Psoas muscle (tissue), 8 donors: ENCODE measurements around the gene TENT5A. TPM values are rescaled to one million over a fixed set of nuclear protein-coding genes. Genes with fewer than 3 reads are reported as not detected.

Experiments
- ATAC-seq, 4 donors: fragments of 200-7000 bp; cut with Tn5 transposase; one replicate each; pipeline ENCODE4 v1.9.1; 2020; ENCODE audit warnings: moderate library complexity in 3 of 4, mild to moderate bottlenecking in 2 of 4
- DNase-seq, 2 donors: peaks; one replicate each; pipeline ENCODE4 v3.0.0-alpha.2; 2020
- H3K27ac ChIP-seq: fragments of 200-600 bp; one replicate; pipeline ENCODE4 v1.8.0; 2022
- H3K27me3 ChIP-seq, 3 donors: fragments of 200-600 bp in 1 of 3; one replicate each; pipeline versions ENCODE4 v1.6.1 to v1.8.0; 2013 to 2022; ENCODE audit warnings: low read length in 2 of 3, mild to moderate bottlenecking in 2 of 3, moderate library complexity in 1 of 3; ENCODE audit not compliant: insufficient read depth in 3 of 3
- H3K36me3 ChIP-seq, 2 donors: fragments of 200-600 bp in 1 of 2; one replicate each; pipeline versions ENCODE4 v1.6.1 to v1.8.0; 2013 to 2022; ENCODE audit warnings: low read depth in 1 of 2, mild to moderate bottlenecking in 1 of 2, moderate library complexity in 1 of 2; ENCODE audit not compliant: insufficient read depth in 1 of 2
- H3K4me1 ChIP-seq: fragments of 200-600 bp; one replicate; pipeline ENCODE4 v1.8.0; 2022
- H3K4me3 ChIP-seq: fragments of 200-600 bp; one replicate; pipeline ENCODE4 v1.8.0; 2022; ENCODE audit warnings: mild to moderate bottlenecking
- H3K9me3 ChIP-seq: fragments of 200-600 bp; one replicate; pipeline ENCODE4 v1.8.0; 2022
- CTCF ChIP-seq: fragments of 200-600 bp; IDR thresholded peaks from one replicate; pipeline ENCODE4 v1.8.0; 2022; ENCODE audit warnings: antibody characterized with exemption
- WGBS, 3 donors: extraction: QIAGEN DNeasy Blood & Tissue Kit; methylation state at CpG; one replicate each; pipeline versions ENCODE4 v1.1.6 to v1.1.7; 2013; 5-methylcytosine and 5-hydroxymethylcytosine counted together
- intact Hi-C, 2 donors: fragments of 100-400 bp; cut with DNase I; formaldehyde crosslinking; loops; one replicate each; pipeline versions ENCODE4 v1.11.0 to v1.14.2; 2022
- long read RNA-seq, 2 donors: library from polyadenylated mRNA; unstranded; transcript quantifications; one replicate each; pipeline ENCODE4 v2.0.0, GENCODE V29; 2021
- polyA plus RNA-seq, 3 donors: library from polyadenylated mRNA; stranded (reverse); fragments of 200-250 nt; gene quantifications; one replicate each; pipeline ENCODE4 v1.2.3, GENCODE V29; 2013
- total RNA-seq, 4 donors: library from RNA; stranded (reverse); fragmentation: NEBNext Ultra II Directional in 2 of 4; extraction: Animal tissue kit (Norgen Biotek cat#: 25700) in 2 of 4; gene quantifications; one replicate each; pipeline versions ENCODE4 v1.2.1 to v1.2.4, GENCODE V29; 2021 to 2023
- donor health status: healthy with polysubstance abuse.
- donor health status: DM: no; HTN: no; CAD: no; lungs with moderate emphysema.
- donor health status: Bipolar disorder and iron deficiency.
- donor health status: healthy.
- donor health status: DM: yes; HTN: yes; CAD: no.
- donor health status: DM: no; HTN: no; CAD: no.
- donor health status: DM: no; HTN: no; CAD: no.
- donor health status: DM: yes; HTN: yes; CAD: no.

TENT5A gene
- total RNA-seq (1 to 10 TPM; 2.1 to 4.3 (median 2.6) TPM), polyA plus RNA-seq (1 to 10 TPM in 1 of 3 donors, under 1 TPM in 2; 0.94 to 1.8 (median 0.99) TPM)
- long read RNA-seq, donor 1, full-length matches to known transcripts = 1 of 1 reads
- long read RNA-seq, donor 1, partial matches to known transcripts = 0 of 1 reads
- long read RNA-seq, donor 1, other reads (novel, unspliced or antisense) = 0 of 1 reads
- long read RNA-seq, donor 2, full-length matches to known transcripts = 3 of 5 reads
- long read RNA-seq, donor 2, partial matches to known transcripts = 1 of 5 reads
- long read RNA-seq, donor 2, other reads (novel, unspliced or antisense) = 1 of 5 reads

DNA sequence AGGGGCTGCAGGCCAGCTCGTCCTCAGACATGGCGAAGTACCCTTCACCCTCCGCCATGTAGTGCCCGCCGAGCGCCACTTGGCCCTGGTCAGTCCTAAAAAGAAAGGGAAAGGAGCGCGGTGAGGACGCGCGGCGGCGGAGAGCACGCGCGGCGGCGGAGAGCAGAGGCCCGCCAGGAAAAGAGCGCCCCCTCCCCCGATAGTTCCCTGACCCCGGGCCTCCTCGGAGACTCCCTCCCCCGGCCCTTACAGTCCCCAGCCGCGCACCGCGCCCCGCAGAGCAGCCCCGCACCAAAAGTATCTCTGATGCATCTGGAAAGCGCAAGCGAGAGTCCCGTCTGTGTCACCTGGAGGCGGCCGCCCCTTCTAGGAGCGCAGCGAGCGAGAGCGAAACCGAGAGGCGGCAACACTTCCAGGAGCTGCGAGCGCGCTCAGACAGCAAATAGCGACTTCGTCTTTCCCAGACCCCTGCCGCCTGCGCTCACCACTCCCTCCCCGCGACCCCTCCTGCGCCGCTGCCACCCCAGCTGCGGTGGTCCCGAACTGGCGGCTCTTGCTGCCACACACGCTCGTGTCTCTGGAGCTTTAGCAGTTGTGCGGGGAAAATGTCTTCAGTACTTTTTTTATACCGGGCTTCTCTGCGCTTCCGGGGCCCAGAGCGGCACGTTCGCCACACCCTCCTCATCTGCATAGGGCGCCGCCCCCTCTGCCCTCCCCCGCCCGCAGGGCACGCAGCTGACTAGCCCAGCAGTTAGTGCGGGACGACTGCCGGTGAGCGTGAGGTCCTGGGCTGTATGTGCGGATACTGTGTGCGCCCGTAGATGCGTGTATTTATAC, at the start of gene TENT5A:
Gene TENT5A (minus strand): TSS at position 598 of the 837 bp plus-strand sequence. CDS start 540 bp downstream, at position 58.
- Histone ChIP-seq H3K4me3 (peak within 1 kb of the TSS; percentile 75), H3K27ac (peak within 1 kb of the TSS; percentile 88), H3K4me1 (peaks cover 22% of the 10 kb centered on the region), H3K27me3 (no peaks in the 10 kb centered on the region), H3K36me3 (no peaks in the 10 kb centered on the region), H3K9me3 (no peaks in the 10 kb centered on the region)
- TF ChIP-seq CTCF = peak; percentile 7
- peak; percentile 88 to 90 (median 90) for ATAC-seq
- peak; percentile 93 to 95 for DNase-seq
- intact Hi-C loops = loop anchor here (5.0 to 10.0 kb wide), 3 partner anchors 55 to 1538 kb away; no protein-coding TSS in a partner anchor
- WGBS, 3 donors = 0 to 1% (median 0%) methylated on average over 53 to 77 of the region's 77 CpGs

DNA sequence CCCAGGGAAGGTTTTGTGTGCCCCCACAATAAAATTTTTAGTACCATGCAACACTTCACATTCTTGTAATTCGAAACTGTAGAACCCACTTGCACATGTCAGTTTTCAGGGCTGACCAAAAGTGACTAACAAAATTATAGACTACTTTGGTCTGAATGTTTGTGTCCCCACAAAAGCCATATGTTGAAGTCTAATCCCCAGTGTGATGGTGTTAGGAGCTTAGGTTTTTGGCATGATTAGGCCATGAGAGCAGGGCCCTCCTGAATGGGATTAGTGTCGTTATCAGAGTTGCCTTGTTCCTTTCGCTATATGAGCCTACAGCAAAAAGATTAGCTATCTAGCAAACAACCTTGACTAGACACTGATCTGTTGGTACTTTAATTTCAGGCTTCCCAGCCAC, 49.0 kb upstream of the TENT5A start:
- intact Hi-C loops = no loop called here
- Histone ChIP-seq H3K9me3 (no peaks in the 10 kb centered on the region), H3K27ac (no peak overlapping the region), H3K36me3 (no peaks in the 10 kb centered on the region), H3K4me1 (no peaks in the 10 kb centered on the region), H3K4me3 (no peak overlapping the region), H3K27me3 (no peaks in the 10 kb centered on the region)
- no peak for TF ChIP-seq CTCF
- no peak for DNase-seq
- no peak for ATAC-seq
- 84 to 92% (median 91%) methylated on average over 3 of the region's 3 CpGs for WGBS, 3 donors

GRCh38 chr6:81800666-81801065, 48.2 kb upstream of the TENT5A start:
- WGBS, 3 donors = 63 to 76% (median 63%) methylated on average over 3 of the region's 3 CpGs

GRCh38 chr6:81799323-81799722, 46.8 kb upstream of the TENT5A start:
- no peaks in the 10 kb centered on the region for H3K36me3 ChIP-seq
- TF ChIP-seq CTCF = no peak
- peaks cover 4% of the 10 kb centered on the region for H3K9me3 ChIP-seq
- ATAC-seq = no peak
- no peak for DNase-seq
- no peaks in the 10 kb centered on the region for H3K27me3 ChIP-seq
- intact Hi-C loops = no loop called here
- H3K4me3 ChIP-seq = no peak overlapping the region
- no peak overlapping the region for H3K27ac ChIP-seq
- H3K4me1 ChIP-seq = no peaks in the 10 kb centered on the region
- 76 to 87% (median 82%) methylated on average over 1 of the region's 1 CpG for WGBS, 3 donors

More at GRCh38 chr6:81800666-81801065, 48.2 kb upstream of the TENT5A start:
- no peak for TF ChIP-seq CTCF
- no peaks in the 10 kb centered on the region for H3K27me3 ChIP-seq
- peaks cover 4% of the 10 kb centered on the region for H3K9me3 ChIP-seq
- ATAC-seq = no peak
- DNase-seq = no peak
- intact Hi-C loops = no loop called here
- no peak overlapping the region for H3K27ac ChIP-seq
- H3K36me3 ChIP-seq = no peaks in the 10 kb centered on the region
- H3K4me1 ChIP-seq = no peaks in the 10 kb centered on the region
- H3K4me3 ChIP-seq = no peak overlapping the region
